22Rv1 (cell line): ENCODE measurements around the gene MRPL54.

ENCODE experiments used
- H3K27ac ChIP-seq: fragments of 450-650 bp; 2 replicates; pipeline ENCODE4 v1.5.1; 2017
- ZFX ChIP-seq: fragments of 450-650 bp; IDR thresholded peaks from 2 replicates; pipeline ENCODE4 v1.6.1; 2017; ENCODE audit warnings: antibody characterized with exemption, borderline replicate concordance
- TF ChIP-seq, protein P1 (sequence below): fragments of 450-650 bp; IDR thresholded peaks from 2 replicates; pipeline ENCODE4 v1.5.1; 2017; ENCODE audit warnings: mild to moderate bottlenecking

MRPL54 gene

DNA sequence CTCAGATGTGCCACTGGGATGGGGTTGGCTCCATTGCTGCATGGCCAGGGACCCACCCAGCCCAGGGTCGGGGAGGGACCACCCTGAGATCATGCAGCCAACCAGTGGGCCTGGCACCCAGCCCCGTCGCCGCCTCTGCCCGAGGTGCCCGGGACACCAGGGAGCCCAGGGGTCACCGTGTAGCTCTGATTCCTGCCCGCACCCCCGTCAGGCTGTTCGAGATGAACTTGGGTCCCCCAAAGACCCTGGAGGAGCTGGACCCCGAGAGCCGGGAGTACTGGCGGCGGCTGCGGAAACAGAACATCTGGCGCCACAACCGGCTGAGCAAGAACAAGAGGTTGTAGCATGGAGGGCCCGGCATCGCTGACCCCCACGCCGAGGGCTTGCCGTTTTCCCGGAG lies 4.6 kb downstream of the MRPL54 start:
- no peak for TF ChIP-seq ZFX
- TF ChIP-seq, protein P1, sequence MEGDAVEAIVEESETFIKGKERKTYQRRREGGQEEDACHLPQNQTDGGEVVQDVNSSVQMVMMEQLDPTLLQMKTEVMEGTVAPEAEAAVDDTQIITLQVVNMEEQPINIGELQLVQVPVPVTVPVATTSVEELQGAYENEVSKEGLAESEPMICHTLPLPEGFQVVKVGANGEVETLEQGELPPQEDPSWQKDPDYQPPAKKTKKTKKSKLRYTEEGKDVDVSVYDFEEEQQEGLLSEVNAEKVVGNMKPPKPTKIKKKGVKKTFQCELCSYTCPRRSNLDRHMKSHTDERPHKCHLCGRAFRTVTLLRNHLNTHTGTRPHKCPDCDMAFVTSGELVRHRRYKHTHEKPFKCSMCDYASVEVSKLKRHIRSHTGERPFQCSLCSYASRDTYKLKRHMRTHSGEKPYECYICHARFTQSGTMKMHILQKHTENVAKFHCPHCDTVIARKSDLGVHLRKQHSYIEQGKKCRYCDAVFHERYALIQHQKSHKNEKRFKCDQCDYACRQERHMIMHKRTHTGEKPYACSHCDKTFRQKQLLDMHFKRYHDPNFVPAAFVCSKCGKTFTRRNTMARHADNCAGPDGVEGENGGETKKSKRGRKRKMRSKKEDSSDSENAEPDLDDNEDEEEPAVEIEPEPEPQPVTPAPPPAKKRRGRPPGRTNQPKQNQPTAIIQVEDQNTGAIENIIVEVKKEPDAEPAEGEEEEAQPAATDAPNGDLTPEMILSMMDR: no peak
- H3K27ac ChIP-seq: no peak overlapping the region

DNA sequence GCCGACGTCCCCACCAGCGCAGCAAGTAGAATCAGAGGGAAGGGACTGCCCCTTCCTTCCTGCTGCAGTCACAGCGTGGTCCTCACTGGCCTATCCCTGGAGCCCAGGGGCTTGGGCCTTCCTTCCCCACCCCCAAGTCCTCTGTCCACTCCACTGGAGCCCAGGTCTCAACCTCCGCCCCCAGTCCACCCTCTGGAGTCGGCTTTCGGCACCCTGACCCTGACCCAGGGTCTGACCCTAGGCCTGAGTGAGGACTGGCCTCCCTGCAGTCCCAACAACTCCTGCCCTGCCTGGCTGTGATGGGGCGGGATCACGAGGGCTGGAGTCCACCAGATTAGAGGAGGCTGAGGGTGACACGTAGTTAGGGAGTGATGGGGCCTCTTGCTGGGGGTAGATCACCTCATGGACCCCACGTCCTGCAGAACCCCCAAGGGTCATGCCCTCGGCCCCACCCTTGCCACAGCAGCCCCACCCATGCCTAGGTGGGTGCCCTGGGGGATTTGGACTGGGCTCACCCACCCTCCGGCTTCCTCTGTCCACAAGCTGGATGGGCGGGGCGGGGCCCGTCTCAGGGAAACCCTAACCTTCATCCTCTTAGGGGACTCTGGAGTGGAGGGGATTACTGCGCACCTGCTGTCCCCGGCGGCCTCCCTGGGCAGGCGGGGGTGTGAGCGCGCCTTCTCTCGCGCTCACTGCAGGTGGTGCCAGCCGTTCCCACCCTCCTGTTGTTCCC lies 5.7 kb downstream of the MRPL54 start:
- TF ChIP-seq ZFX: no peak
- TF ChIP-seq, protein P1: no peak
- no peak overlapping the region for H3K27ac ChIP-seq

DNA sequence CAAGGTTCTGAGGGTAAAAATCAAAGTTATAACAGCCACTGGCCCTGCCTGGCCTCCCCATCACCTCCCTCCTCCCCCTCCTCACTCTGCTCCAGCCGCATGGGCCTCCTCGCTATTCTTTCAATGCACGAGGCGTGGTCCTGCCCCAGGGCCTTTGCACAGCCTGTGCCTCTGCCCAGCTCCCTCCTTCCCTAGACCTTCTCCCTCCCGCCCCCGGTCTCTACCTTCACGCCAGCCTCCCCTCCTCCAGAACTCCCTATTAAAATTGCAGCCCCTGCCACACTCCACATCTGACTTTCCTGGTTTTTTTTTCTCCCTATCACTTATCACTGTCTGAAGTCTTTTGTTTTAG lies 6.2 kb downstream of the MRPL54 start:
- no peak for TF ChIP-seq ZFX
- TF ChIP-seq, protein P1: no peak

DNA sequence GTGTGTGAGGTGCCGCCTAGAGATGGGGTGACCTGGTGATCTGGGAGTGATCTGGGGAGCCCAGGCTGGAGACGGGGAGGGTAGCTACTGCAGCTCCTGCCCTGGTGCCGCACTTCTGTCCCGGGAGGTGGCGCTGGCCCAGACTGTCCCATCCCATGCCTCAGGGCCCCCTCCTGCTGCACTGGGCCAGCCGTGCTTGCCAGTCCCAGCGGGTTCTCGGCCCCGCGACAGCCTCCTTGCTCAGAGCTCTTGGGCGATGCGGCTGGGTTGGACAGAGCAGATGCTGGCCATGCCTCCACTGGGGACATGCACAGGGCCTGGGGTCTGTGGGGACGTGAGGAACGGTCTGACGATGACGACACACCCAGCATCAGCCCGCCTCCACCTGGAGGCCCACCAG lies 7.0 kb downstream of the MRPL54 start:
- H3K27ac ChIP-seq: no peak overlapping the region
- no peak for TF ChIP-seq ZFX
- TF ChIP-seq, protein P1: no peak

More for the DNA sequence above, 6.2 kb downstream of the MRPL54 start:
- no peak overlapping the region for H3K27ac ChIP-seq

DNA sequence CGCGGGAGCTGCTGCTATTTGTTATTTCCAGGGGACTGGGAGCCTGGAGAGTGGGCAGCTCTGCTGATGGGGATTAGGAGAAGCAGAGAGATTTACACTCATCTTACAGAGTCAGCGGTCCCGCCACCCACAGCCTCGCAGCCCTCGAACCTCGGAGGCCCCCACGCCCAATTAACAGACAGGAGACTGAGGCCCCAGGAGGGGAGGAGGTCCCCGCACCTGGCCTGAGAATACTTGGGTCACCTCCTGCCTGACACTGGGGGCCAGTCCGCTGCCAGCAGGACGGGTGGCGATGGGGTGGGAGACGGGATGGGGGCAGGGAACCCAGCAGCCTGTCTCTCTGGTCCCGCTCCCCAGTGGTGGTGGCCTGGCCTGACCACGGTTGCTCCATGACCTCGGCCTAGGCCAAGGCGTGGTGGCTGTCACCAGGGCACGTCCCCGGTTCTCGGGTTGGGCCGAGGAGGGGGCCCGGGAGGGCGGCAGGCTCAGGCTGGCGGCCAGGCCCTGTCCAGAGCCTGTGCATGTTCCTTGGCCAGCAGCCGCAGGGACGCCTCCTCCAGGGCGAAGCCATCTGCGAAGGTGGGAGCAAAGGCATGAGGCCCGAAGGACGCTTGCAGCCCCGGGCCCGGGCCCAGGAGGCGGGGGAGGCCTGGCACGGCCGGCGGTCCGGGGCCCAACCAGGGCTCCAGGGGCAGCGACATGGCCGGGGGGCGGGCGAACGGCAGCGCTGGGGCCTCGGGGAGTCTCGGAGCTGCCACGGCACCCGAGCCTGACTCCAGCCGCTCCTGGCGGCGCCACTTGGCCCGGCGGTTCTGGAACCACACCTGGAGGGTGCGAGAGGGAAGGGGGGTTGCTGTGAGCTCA lies 7.9 kb downstream of the MRPL54 start:
- no peak for TF ChIP-seq ZFX
- TF ChIP-seq, protein P1: no peak

DNA sequence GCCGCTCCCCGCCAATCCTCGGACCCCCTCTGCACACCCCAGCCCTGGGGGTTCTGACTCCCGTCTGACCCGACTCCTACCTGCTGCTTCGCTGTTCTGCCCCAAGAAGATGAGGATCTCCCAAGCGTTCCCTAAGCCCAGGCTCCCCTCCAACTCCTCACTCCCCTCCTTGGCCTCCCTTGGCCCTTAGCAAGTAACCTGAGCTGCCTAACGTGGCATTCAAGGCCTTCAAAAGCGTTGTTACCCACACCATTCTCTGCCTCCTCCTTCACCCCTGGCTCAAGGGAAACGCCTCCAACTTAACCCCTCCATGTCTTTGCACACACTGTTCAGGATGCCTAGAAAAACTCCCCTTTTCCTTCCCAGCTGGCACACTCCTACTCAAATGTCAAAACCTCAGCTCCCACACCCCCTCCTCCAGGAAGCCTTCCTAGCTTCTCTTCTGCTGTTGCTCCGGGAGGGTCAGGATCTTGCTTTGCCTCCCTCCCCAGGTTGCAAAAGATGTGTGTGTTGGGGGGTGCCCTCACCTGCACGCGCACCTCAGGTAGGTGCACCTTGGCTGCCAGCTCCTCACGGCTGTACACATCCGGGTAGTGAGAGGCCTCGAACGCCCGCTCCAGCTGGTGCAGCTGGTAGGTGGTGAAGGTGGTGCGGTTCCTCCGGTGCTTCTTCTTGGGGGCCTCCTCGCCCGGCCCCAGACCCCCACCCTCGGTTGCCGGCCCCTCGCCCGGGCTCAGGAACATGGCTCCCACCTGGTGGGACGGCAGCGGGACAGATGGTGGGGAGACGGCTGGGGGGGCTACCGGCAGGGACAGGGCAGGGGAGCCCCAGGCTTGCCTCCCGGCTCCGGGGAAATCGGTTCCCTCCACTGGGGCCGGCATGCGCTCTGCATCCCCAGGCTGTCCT lies 8.8 kb downstream of the MRPL54 start:
- no peak overlapping the region for H3K27ac ChIP-seq
- TF ChIP-seq ZFX: no peak
- TF ChIP-seq, protein P1: no peak

More for the DNA sequence above, 7.9 kb downstream of the MRPL54 start:
- no peak overlapping the region for H3K27ac ChIP-seq
